Activated naive CD8-positive, alpha-beta T cell treated with anti-CD3 and anti-CD28 coated beads, Interleukin-2, amount 50 U/mL, for 16 hours (primary cell): Measurements from ENCODE around the gene FBXO41.

ENCODE experiments used
- DNase-seq: peaks from one replicate; pipeline ENCODE4 v3.0.0-alpha.2; 2020; ENCODE audit warnings: low read depth, low spot score

The FBXO41 gene

DNA sequence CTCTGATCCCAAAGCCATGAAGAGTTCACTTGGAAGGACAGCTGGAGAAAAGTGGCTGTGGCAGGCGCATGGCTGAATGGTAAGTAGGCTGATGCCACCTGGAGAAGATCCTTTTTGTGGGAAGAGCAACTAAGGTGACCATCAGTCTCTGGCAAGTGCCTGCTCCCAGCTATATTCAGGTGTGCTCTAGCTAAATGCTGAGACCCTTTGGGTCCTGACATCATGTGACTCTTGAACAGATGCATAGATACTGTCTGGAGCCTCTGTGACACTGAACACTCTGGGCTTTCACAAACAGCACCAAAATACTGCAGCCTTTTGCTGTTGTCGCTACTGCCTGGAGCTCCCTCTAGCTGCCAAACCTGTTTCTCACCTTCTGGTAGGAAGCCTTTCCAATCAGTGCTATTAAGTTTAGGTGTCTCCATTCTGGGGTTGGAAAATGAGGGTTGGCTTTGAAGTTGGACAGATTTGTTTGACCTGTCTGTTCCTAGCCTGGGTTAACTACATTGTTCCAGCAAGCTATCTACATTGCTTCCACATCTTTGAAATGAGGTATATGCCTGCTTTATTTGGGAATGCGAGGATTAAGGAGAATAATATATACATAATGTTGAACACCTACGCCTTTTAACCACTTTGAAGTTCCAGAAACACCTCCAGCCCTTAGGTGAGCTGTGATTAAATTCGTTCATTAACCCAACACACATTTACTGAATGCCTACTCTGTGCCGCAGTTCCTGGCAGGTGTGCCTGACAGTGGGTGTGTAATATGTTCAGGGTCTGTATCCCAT is 6.0 kb upstream of the FBXO41 start:
- no peak for DNase-seq

DNA sequence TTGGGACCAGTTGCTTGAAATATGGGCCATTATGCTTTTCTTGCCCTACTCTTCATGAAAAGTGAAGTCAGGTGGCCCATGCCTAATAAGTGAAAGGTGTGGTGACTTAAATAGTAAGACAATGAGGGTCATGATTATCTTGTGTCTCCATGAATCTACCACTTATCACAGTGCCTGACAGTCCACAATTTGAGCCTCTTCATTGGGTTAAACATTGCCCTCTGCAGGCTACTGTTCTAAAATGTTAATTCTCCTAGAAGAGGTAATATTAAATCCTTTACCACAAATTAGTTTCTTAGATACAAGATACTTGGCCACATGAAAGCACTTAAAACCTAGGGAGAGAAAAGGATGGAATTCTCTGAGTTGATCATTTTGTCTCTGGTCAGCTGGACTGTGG is 5.0 kb upstream of the FBXO41 start:
- no peak for DNase-seq

DNA sequence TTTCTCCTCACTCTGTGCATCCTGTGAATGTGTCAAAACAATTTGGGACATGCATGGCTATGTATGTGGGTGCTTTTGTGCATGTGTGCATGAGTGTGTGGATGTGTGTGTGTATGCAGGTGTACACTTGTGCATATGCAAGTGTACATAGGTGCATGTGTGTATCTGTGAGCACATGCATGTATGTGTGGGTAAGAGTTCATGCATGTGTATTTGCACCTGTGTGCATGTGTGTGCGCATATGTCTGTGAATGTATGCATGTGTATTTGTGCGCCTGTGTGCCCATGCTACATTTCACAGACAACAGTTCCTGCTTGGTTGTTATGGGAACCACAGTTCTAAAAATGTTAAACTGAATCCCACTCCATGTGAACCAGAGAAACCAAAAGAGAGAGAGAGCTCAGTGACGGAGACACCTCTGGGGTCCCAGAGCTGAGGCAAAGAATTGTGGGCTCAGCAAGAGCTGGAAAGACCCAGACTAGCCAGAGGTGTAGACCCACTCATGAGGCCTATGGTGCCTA is 1.9 kb upstream of the FBXO41 start:
- DNase-seq, result no peak

DNA sequence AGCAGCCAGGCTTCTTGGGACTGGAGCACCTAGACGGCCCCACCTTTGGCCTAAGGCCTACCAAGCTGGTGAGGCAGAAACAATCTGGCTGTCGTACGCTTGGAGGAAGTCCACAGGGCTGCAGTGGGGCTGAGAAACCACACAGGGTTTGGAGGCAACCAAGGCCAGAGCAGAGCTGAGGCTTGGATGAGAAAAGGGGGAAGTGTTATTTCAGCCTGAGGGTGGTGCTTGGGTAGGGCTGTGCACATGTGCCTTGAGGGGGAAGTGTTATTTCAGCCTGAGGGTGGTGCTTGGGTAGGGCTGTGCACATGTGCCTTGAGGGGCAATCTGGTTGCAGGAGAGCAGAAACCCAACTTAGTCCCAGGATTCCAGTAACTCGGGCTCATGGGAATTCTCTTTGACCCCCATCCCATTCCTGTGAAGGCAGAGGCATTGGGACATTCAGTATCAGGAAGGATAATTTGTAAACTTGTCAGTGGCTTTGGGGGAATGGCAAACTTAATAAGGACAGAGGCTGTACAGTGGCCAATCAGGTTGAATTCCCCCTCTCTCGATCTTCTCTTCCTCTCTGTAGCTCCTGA is 971 bp upstream of the FBXO41 start:
- DNase-seq, result no peak

DNA sequence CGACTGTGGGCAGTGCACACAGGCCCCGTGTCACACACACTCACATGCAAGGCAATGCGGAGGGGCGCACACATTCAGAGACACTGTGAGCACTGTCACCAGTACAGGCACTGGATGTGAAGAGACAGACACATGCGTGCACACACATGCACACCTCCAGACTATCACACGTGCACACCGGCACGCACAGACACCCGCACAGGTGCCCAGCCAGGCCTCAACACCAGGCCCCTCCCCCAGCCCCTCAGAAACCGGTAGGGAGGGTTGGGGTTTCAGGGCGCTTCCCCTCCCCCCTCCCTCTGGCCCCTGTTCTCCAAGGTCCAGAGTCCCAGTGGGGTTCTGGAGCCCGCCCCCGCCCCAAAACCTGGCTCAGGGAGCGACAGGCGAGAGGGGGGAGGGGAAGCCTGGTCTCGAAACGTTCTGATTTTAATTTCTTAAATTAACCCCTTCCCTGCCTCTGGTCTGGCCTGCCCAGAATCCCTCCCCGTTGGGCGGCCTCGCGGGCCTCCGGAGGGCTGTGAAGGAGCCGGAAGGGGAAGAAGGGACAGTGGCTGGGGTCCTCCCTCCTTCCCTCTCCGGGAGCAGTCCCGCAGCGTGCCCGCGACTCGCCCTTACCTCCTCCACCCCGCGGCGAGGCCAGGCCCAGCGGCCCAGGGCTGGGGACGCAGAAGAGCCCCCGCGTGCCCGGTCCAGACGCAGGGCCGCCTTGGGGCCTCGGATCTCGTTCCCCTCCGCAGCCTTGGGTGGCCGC is 558 bp downstream of the FBXO41 start:
- no peak for DNase-seq

DNA sequence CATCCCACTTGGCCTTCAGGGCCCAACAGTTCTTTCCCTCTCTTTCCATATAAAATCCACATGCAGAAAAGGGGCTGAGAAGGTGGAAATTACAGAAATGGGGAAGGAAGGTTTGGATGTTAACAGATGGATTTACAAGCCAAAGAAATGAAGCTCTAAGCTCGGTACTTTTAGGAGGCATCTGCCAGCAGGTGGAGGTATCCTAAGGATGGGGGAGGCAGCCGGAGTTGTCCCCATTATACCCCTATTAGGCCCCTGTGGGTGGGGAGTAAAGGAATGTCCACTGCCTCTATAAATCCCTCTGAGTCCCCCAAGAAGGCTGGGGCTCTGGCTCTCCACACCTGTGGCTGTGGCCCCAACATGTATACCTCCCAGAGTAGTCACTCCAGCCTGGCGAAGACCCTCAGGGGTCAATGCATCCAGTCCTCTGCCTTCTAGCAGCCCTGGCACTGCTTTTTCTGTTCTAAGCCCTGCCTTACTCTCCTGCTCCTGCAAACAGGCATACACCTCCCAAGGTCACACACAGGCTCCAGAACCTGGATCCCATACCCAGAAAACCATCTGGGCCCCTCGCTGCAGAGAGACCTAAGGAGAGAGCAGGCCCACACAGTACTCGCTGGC is 1.2 kb downstream of the FBXO41 start:
- DNase-seq, result no peak

DNA sequence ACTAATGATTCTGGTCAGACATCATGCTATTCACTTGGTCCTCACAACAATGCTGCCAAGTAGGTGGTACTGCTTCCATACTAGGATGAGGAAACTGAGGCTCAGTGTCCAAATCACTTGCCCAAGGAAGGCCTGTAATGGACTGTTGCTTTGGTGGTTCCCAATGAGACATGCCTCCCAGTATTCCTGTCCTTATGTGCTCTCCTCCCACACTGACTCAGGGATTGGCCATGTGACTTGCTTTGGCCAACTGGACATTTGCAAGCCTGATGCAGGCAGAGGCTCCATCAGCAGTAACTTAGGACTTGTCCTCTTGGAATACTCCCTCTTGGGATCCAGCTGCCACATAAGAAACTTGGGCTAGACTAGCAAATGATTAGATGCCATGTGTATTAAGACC is 3.0 kb downstream of the FBXO41 start:
- no peak for DNase-seq

DNA sequence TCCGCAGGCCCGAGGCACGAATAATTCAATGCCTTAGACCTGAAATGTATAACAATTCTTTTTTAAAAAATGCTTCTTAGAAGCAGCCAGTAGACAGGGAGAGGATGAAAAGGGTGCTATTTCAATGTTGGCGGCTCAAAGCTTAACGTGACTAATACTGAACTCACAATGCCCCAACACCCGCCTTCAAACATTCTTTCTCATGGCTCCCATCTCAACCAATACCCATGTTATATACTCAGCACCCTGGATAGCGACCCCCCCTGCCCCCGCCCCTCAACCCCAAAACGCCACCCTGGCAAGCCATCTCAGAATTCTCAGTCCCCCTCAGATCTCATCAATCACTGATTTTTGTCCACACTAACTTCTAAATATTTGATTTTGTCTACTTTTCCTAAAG is 4.4 kb downstream of the FBXO41 start:
- no peak for DNase-seq

DNA sequence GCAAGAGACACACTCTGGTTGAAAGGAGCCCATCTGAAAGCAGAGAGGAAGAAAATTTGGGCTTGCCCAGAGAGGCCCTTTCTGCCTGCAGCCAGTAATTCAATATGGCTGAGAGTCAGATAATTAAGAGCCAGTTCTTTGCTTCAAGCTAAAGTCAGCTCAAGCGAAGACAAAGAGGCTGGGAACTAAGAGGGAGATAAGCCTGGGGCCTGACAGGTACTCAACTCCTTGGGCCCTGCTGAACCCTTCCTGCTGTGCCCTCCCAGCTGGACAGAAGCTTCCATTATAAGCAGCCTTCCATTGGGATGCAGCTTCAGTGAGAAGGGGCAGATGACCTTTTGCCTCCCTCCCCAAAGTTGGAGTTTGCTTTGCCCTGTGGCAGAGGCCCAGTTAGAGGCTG is 12.0 kb downstream of the FBXO41 start:
- no peak for DNase-seq

DNA sequence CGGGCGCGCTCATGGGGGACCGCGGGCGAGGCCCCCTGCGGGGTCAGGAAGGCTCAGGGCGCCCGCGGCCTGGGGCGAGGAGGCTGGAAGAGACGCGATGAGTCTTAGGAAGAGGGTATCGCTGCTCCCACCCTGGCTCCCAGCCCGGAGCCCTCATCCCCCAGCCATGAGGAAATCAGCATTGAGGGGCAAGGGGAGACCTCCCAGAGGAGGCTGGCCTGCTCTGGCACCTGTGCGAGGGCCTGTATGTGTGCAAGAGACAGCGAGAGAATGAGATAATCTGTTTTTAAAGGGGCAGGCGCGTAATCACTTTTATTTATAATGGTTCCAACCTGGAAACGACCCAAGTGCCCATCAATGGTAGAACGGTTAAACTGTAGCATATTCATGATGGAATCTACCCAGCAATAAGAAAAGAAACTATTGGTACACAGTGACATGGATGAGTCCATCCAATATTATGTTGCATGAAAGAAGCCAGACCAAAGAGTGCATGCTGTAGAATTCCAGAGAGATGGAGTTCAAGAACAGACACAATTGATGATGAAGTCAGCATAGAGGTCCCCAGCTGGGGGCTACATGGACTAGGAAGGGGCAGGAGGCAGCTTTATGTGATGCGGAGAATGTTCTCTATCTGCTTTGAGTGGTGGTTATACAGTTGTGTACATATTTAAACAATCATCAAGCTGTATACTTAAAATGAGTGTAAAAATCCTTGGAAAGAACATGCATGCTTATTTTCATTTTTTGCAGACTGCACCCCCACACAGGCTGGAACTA is 14.4 kb downstream of the FBXO41 start:
- DNase-seq, result no peak

DNA sequence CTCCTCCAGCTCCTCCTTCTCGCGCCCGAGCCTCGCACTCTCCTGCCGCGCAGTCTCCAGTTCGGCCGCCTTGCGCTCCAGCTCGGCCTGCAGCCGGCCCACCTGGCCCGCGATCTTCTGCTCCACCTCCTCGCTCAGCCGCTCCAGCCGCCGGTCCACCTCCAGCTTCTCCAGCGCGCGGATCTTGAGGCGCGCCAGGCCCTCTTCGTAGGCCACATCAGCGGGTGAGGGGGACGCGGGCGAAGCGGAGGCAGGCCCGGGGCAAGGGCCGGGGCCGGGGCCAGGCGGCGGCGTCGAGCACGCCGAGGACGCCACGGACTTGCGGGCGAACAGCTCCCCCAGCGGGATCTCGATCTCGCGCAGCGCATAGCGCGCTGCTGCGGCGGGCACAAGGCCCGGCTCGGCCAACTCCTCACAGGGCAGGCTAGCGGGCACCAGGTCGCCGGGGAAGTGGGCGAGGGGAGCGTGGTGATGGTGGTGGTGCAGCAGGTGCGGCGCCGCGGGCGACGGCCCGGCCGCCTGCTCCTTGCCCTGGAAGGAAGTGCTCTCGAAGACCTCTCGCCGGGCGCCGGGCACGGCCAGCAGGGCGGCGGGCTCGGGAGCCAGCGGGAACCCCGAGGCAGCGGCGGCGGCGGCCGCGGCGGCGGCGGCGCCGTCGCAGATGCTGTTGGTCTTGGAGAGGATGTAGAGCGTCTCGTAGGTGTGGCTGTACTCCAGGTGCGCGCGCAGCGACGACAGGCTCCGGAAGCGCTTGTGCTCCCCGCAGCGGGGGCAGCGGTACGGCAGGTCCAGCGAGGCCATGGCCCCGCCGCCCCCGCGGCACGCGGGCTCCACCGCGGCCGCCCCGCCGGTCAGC is 15.2 kb downstream of the FBXO41 start:
- DNase-seq, result peak; percentile 30

DNA sequence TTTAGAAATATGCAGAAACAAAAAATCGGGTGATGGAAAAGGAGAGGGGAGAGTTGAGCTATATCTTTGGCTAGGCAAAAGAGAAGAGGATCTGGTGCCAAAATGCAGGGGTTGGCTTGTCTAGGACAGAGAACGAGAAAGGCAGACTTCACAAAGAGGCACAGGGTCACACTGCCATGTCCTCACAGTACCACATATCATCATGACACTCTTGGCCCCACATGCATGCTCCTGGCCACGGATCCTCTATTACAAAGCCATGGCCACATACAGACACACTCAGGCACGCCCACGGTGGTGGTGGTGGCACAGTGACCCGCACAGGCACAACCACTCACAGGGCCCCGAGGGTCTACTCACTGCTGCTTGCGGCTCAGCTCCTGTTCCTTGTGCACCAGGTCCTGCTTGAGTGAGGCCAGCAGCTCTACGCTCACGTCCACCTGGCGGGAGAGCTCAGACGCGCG is 15.9 kb downstream of the FBXO41 start:
- DNase-seq, result no peak

DNA sequence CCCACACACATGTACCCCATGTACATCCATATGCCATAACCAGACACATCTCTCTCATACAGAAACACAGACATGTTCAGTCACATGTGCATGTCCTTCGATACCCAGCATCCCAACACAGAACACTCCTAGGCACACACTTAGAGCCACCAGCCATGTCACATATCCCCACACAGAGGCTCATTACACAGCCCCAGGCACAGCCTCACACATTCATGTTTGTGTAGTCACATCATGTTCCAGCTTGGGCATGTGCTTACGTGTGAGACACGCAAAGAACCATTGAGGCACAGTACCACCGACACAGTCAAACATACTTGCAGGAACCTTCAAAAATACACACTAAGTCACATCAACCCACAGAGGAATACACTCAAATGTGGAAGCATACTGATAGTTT is 17.3 kb downstream of the FBXO41 start:
- DNase-seq, result no peak

DNA sequence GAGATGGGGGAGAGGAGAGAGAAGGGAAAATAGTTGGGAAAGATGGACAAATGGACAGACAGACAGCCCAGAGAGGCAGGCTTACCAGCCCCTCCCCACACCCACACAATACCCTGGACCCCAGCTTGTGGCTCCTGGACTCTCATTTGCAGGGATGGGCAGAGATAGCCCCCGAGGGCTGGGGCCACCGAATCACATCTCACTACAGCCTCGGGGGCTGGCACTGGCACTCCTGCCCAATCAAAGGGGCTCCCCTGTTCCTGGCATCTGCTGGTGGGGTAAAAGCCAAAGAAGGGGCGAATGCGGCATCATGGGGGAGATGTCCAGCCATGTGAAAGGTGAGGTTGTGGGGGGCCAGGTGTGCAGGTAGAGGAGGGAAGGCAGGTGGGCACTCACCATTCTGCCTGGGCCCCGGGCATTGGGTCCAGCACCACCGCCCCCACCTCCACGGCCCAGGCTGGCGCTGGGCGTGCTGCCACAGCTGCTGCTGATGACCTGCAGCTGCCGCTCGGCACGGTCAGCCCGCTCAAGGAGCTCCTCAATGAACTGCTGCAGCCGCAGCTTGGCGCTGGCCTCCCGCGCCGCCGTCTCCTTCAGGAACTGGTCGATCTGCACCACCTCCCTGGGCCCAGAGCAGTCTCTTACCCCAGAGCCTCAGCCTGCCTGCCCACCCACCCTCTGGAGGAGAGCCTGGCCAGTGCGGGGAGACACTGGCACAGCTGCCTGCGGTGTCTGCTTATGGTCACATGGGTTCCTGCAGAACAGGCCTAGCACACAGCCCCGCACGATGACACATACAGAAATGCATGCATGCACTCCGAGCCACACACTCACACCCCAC is 18.0 kb downstream of the FBXO41 start:
- DNase-seq, result no peak

DNA sequence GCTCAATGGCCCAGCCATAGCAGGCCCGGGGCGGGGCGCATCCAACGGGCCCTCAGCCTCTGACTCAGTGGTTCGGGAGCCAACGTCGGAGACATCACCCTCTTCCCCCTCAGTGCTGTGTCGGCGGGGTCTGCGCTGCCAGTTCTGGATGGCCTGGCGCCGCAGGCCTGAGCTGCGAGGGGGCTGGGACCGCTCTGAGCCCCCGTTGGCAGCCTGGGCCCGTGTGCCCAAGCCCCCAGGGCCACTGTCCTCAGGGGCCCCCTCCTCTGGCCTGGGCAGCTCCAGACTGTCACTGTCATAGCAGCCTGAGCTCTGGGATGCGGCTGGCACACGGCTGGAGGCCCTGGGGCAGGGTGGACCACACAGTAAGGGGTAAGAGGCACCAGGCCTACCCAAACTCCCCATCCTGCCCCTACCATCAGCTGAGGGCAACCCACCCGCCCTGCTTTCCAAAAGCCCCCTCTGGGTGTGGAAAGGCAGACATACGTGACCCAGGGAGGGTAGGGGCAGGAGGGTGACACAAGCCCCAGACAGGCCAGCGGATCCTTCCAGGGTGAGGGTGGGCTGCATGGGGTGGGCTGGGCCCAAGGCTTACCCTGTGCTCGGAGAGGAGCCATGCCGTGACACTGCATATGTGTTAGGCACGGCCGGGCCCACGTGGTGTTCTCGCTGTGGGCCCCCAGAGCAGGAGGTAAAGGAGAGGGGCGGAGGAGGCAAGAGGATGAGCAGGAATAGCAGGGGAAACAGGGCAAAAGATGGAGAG is 18.8 kb downstream of the FBXO41 start:
- DNase-seq, result no peak

DNA sequence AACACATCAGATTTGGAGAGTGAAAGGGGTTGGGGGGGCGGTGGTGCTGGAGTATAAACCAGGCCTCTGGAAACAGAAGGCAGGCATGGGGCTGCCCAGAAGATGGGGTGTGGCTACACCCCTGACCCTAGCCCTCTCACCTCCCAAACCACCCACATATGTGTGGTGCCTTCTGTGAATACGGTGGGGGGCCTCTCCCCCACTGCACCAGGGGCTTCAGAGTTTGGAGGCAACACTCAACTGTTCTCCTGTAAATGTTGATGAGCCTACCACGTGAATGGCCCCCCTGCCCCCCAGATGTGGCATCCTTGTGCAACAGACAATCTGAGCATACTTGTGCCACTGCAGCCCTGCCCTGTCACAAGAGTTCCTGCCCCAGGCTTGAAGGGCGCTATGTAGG is 19.5 kb downstream of the FBXO41 start:
- no peak for DNase-seq

DNA sequence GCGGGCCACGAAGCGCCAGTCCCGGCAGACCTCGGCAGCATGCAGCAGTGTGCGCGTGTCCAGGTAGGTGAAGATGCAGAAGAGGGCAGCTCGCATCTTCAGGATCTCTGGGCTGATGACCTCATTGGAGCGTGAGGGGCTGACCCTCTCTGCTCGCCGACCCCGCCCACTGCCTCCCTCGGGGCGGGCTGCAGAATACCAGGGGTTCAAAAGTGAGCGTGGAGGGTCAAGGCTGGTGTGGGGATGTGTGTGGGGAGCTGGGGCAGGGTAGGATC is 20.0 kb downstream of the FBXO41 start:
- no peak for DNase-seq

DNA sequence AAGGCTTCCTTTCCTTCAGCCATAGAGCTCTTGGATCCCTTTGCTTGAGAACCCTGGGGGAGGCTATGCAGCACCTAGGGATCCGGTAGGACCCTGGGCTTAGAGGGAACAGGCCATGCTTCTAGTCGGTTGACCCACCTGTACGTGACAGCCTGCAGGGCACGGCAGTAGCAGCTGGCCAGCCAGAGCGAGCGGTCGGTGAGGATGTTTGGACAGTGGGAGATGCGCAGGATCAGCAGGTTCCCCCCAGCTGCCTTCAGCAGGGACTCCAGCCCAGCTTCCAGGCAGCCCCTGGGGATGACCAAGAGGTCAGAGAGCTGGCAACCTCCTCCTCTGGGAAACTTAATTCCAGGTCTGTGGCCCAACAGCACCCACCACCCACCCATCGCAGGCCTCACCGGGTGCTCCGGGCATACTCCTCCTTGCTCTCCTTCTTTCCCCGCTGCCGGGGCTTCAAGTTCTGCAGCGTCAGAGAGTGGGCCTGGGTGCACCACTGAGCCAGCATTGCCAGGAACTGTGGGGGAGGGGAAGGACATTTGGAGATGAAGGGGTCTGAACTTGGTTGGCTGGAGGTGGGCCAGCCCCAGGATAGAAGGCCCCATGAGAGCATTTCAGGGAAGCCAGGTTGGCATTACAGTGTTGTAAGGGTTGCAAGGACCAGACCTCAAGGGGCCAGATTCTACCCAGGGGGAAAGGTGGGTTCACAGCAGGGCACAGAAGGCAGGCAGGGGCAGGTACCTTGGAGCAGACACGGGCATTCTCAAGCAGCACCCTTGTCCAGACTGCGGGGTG is 20.5 kb downstream of the FBXO41 start:
- DNase-seq, result no peak
